ENCODE results near the gene GSTM5.

DNA sequence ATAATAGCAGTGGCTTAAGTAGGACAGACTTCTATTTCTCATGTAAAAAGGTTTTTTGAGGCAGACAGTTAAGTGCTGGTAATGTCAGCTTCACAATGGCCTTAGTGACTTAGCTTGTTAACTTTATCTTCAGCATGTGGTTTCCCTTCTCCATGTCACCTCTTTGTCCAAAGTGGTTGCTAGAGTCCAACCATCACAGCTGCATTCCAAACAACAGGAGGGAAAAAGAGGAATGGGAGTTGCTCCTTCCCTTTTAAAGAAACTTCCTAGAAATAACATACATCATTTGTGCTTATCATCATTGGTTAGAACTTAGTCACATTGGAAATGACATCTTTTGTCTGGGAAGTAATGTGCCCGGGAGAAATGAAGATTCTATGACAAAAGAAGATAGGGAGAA is 9.9 kb downstream of the GSTM5 start:
- TF ChIP-seq, protein P1, sequence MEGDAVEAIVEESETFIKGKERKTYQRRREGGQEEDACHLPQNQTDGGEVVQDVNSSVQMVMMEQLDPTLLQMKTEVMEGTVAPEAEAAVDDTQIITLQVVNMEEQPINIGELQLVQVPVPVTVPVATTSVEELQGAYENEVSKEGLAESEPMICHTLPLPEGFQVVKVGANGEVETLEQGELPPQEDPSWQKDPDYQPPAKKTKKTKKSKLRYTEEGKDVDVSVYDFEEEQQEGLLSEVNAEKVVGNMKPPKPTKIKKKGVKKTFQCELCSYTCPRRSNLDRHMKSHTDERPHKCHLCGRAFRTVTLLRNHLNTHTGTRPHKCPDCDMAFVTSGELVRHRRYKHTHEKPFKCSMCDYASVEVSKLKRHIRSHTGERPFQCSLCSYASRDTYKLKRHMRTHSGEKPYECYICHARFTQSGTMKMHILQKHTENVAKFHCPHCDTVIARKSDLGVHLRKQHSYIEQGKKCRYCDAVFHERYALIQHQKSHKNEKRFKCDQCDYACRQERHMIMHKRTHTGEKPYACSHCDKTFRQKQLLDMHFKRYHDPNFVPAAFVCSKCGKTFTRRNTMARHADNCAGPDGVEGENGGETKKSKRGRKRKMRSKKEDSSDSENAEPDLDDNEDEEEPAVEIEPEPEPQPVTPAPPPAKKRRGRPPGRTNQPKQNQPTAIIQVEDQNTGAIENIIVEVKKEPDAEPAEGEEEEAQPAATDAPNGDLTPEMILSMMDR (conservative IDR thresholded peaks at IDR 0.05; ENCODE audit: low read depth, low read length), result no peak
- TF ChIP-seq RAD21 (IDR thresholded peaks at IDR 0.05; ENCODE audit: low read length) (no peak), RFX5 (IDR thresholded peaks at IDR 0.05; ENCODE audit: low read depth, low read length) (no peak), SMC3 (IDR thresholded peaks at IDR 0.05; ENCODE audit: low read depth, low read length) (no peak), POLR2A (IDR thresholded peaks at IDR 0.05; ENCODE audit: low read depth, low read length) (no peak), MAFK (IDR thresholded peaks at IDR 0.05; ENCODE audit: low read depth, low read length) (no peak)
